HCT116 (cell line): Measurements from ENCODE around the gene AP1M1. TPM values are rescaled to one million over a fixed set of nuclear protein-coding genes. Genes with fewer than 3 reads are reported as not detected.

Source experiments
- ATAC-seq: fragments of 200-7000 bp; cut with Tn5 transposase; 2 replicates; pipeline ENCODE4 v1.9.1; 2020; ENCODE audit warnings: mild to moderate bottlenecking, moderate library complexity
- BruUV-seq: library from RNA; stranded (reverse); fragments of 400-500 nt; replicated peaks from 2 replicates; lab custom pipeline; 2021; lab: Mats Ljungman, UMichigan
- CTCF ChIA-PET: fragments of 300-600 bp; sonication (Branson Sonifier 250); formaldehyde crosslinking; loops from one replicate; lab custom pipeline; 2021; ENCODE audit warnings: antibody characterized with exemption; lab: Charles Lee
- POLR2A ChIA-PET: fragments of 300-600, 350-600 bp; sonication (Branson Sonifier 250); formaldehyde crosslinking; loops from one replicate; lab custom pipeline; 2021; ENCODE audit warnings: antibody characterized with exemption; lab: Charles Lee
- RAD21 ChIA-PET, 2 experiments: fragments of 300-600 bp; sonication (Branson Sonifier 250); formaldehyde crosslinking; loops; one replicate each; lab custom pipeline; 2023; ENCODE audit warnings: low total read pairs in 2 of 2; ENCODE audit not compliant: uncharacterized antibody in 2 of 2, unreplicated experiment in 2 of 2, low non-redundant PET in 1 of 2; lab: Charles Lee
- DNase-seq: peaks from one replicate; pipeline ENCODE4 v3.0.0-alpha.2; 2010; ENCODE audit warnings: low read depth, low spot score
- H2AFZ ChIP-seq: fragments of 200-600 bp; shearing (Covaris generic), sonication (generic); 2 replicates; pipeline ENCODE4 v1.6.1; 2017; ENCODE audit warnings: low read depth, mixed run types, mixed read lengths, antibody characterized with exemption, low read length; ENCODE audit not compliant: poor library complexity, severe bottlenecking
- H3K27ac ChIP-seq: 2 replicates; pipeline ENCODE4 v1.5.1; 2012; ENCODE audit warnings: low read depth, low read length
- H3K27me3 ChIP-seq: fragments of 200-600 bp; sonication (generic); 2 replicates; pipeline ENCODE4 v1.6.1; 2016; ENCODE audit warnings: mixed run types, low read length, mixed read lengths; ENCODE audit not compliant: insufficient read depth
- H3K36me3 ChIP-seq, 2 experiments: fragments of 200-500 bp in 1 of 2; fragments of 200-600 bp in 1 of 2; sonication (Bioruptor generic) in 1 of 2; sonication (generic) in 1 of 2; 2 replicates each; pipeline versions ENCODE4 v1.5.1 to v1.6.1; 2014 to 2016; ENCODE audit warnings: low read length in 2 of 2, inconsistent platforms in 1 of 2, mixed read lengths in 1 of 2, mixed run types in 1 of 2; ENCODE audit not compliant: insufficient read depth in 2 of 2, control insufficient read depth in 1 of 2
- H3K4me1 ChIP-seq, 2 experiments: fragments of 200-600 bp in 1 of 2; sonication (generic) in 1 of 2; 2 replicates each; pipeline versions ENCODE4 v1.5.1 to v1.6.1; 2012 to 2017; ENCODE audit warnings: low read length in 2 of 2, inconsistent platforms in 1 of 2, mild to moderate bottlenecking in 1 of 2, mixed read lengths in 1 of 2, mixed run types in 1 of 2, moderate library complexity in 1 of 2; ENCODE audit not compliant: insufficient read depth in 2 of 2, control insufficient read depth in 1 of 2
- H3K4me2 ChIP-seq: fragments of 200-600 bp; sonication (generic); 2 replicates; pipeline ENCODE4 v1.6.1; 2017; ENCODE audit warnings: mixed run types, low read length, mixed read lengths
- H3K4me3 ChIP-seq, 2 experiments: fragments of 200-600 bp in 1 of 2; sonication (generic) in 1 of 2; replicated peaks in 1 of 2; 2 replicates each; pipeline ENCODE4 v1.5.1; 2011 to 2016; ENCODE audit warnings: low read length in 2 of 2, control low read depth in 1 of 2, low read depth in 1 of 2, mild to moderate bottlenecking in 1 of 2, mixed read lengths in 1 of 2, mixed run types in 1 of 2
- H3K79me2 ChIP-seq: fragments of 200-600 bp; sonication (generic); 2 replicates; pipeline ENCODE4 v1.6.1; 2017; ENCODE audit warnings: mild to moderate bottlenecking, mixed run types, low read length, moderate library complexity, mixed read lengths; ENCODE audit not compliant: insufficient read depth
- H3K9ac ChIP-seq: fragments of 200-600 bp; sonication (generic); 2 replicates; pipeline ENCODE4 v1.6.1; 2016; ENCODE audit warnings: low read length, mixed read lengths
- H3K9me2 ChIP-seq: fragments of 200-600 bp; sonication (generic), shearing (Covaris generic); 2 replicates; pipeline ENCODE4 v1.6.1; 2017; ENCODE audit warnings: mixed run types, mild to moderate bottlenecking, moderate library complexity; ENCODE audit not compliant: insufficient read depth
- H3K9me3 ChIP-seq, 2 experiments: fragments of 200-500 bp in 1 of 2; fragments of 200-600 bp in 1 of 2; sonication (Bioruptor generic) in 1 of 2; sonication (generic) in 1 of 2; 2 replicates each; pipeline ENCODE4 v1.6.1; 2014 to 2017; ENCODE audit warnings: low read length in 2 of 2, mixed read lengths in 2 of 2, inconsistent platforms in 1 of 2, low read depth in 1 of 2, mild to moderate bottlenecking in 1 of 2, mixed run types in 1 of 2, moderate library complexity in 1 of 2; ENCODE audit not compliant: control insufficient read depth in 1 of 2, insufficient read depth in 1 of 2
- H4K20me1 ChIP-seq: fragments of 200-600 bp; sonication (generic), shearing (Covaris generic); 2 replicates; pipeline ENCODE4 v1.6.1; 2017; ENCODE audit warnings: mixed run types, mild to moderate bottlenecking, moderate library complexity; ENCODE audit not compliant: insufficient read depth
- CBX3 ChIP-seq: IDR thresholded peaks from 2 replicates; pipeline ENCODE4 v1.6.1; 2012; ENCODE audit warnings: low read depth
- CEBPB ChIP-seq: IDR thresholded peaks from 2 replicates; pipeline ENCODE4 v1.6.1; 2012; ENCODE audit warnings: low read depth
- EGR1 ChIP-seq: IDR thresholded peaks from 2 replicates; pipeline ENCODE4 v1.6.1; 2012; ENCODE audit warnings: low read depth
- ELF1 ChIP-seq: IDR thresholded peaks from 2 replicates; pipeline ENCODE4 v1.6.1; 2012; ENCODE audit warnings: low read depth, borderline replicate concordance
- EZH2phosphoT487 ChIP-seq: fragments of 200-600 bp; IDR thresholded peaks from 2 replicates; pipeline ENCODE4 v1.6.1; 2018; ENCODE audit warnings: antibody characterized with exemption, borderline replicate concordance
- POLR2A ChIP-seq: IDR thresholded peaks from 2 replicates; pipeline ENCODE4 v1.7.0; 2011; ENCODE audit warnings: borderline replicate concordance; ENCODE audit not compliant: insufficient read depth, insufficient read length; ENCODE audit errors: extremely low read depth
- RAD21 ChIP-seq: IDR thresholded peaks from 2 replicates; pipeline ENCODE4 v1.6.1; 2012; ENCODE audit warnings: low read depth, mild to moderate bottlenecking
- SIN3A ChIP-seq: IDR thresholded peaks from 2 replicates; pipeline ENCODE4 v1.6.1; 2012; ENCODE audit warnings: low read depth
- SP1 ChIP-seq: IDR thresholded peaks from 2 replicates; pipeline ENCODE4 v1.6.1; 2012; ENCODE audit warnings: low read depth
- SRF ChIP-seq: IDR thresholded peaks from 2 replicates; pipeline ENCODE4 v1.6.1; 2012; ENCODE audit warnings: low read depth
- TCF7L2 ChIP-seq: IDR thresholded peaks from 2 replicates; pipeline ENCODE4 v1.7.0; 2011; ENCODE audit warnings: borderline replicate concordance, inconsistent platforms; ENCODE audit not compliant: insufficient read depth, insufficient read length; ENCODE audit errors: extremely low read depth
- YY1 ChIP-seq: IDR thresholded peaks from 2 replicates; pipeline ENCODE4 v1.6.1; 2011; ENCODE audit warnings: low read length, low read depth, moderate library complexity, mild to moderate bottlenecking; ENCODE audit not compliant: insufficient replicate concordance; ENCODE audit errors: extremely low read depth
- ZFX ChIP-seq: fragments of 450-650 bp; IDR thresholded peaks from 2 replicates; pipeline ENCODE4 v1.6.1; 2017
- intact Hi-C: fragments of 100-400 bp; cut with micrococcal nuclease; formaldehyde crosslinking; loops from 2 replicates; pipeline ENCODE4 v1.10.0; 2022
- total RNA-seq: library from RNA; stranded (reverse); gene quantifications from one replicate; pipeline ENCODE4 v1.2.1, GENCODE V29; 2021; ENCODE audit not compliant: unreplicated experiment
- TF ChIP-seq, protein P1 (sequence below): IDR thresholded peaks from 2 replicates; pipeline ENCODE4 v1.6.1; 2012
- TF ChIP-seq, protein P2 (sequence below): IDR thresholded peaks from 2 replicates; pipeline ENCODE4 v1.6.1; 2012; ENCODE audit warnings: low read depth
- TF ChIP-seq, protein P3 (sequence below): IDR thresholded peaks from 2 replicates; pipeline ENCODE4 v1.6.1; 2011; ENCODE audit warnings: mild to moderate bottlenecking, low read length, moderate library complexity; ENCODE audit not compliant: insufficient replicate concordance; ENCODE audit errors: extremely low read depth

The AP1M1 gene
- total RNA-seq, 1 experiment from 2014 or later, result 50.0 TPM

DNA sequence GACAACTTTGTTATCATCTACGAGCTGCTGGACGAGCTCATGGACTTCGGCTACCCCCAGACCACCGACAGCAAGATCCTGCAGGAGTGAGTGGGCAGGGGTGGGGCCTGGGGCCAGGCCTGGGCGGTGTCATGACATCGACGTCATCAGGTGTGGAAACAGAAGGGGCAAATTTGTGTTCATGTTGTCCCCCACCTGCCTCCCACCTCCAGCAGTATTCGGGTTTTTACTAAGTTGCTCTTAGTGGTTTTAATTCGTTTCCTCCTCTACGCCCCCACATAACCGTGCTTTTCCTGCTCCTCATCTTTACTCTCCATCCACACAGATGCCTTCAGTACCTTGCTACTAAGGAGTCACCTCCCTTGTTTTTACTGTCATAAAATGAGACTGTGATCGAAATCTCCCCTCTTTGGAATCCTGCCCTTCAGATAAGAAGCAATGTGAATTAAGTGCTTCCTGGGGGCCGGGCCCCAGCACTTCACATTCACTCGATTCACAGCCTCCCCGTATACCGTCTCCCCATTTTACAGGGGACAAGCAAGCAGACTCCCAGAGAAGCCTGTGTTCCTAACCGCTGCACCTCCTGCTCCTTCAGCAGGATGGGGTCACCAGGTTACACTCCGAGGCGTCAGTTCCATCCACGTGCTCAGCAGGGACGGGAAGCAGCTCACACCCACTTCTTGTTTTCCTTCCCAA is 10.5 kb downstream of the AP1M1 start:
- no peak for ATAC-seq
- Histone ChIP-seq H3K27ac (no peak overlapping the region), H3K4me2 (no peak overlapping the region), H3K9ac (no peak overlapping the region), H2AFZ (no peak overlapping the region), H3K36me3 (peaks cover 4 to 19% of the 10 kb centered on the region in 2 experiments; a peak in 3 of 4 replicates), H3K4me1 (no peaks in the 10 kb centered on the region), H3K9me2 (no peaks in the 10 kb centered on the region), H3K79me2 (peaks cover 12% of the 10 kb centered on the region; the same call in 1 of the 2 replicates), H4K20me1 (no peaks in the 10 kb centered on the region), H3K9me3 (no peaks in the 10 kb centered on the region), H3K4me3 (no peak overlapping the region), H3K27me3 (no peaks in the 10 kb centered on the region)
- ChIA-PET CTCF (no interaction called here), RAD21 (no interaction called here), POLR2A (no interaction called here)
- TF ChIP-seq, protein P1, sequence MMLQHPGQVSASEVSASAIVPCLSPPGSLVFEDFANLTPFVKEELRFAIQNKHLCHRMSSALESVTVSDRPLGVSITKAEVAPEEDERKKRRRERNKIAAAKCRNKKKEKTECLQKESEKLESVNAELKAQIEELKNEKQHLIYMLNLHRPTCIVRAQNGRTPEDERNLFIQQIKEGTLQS, result no peak
- TF ChIP-seq YY1 (no peak), SP1 (no peak), SRF (no peak), SIN3A (no peak), EGR1 (no peak), ELF1 (no peak), ZFX (no peak), POLR2A (no peak), CEBPB (no peak), EZH2phosphoT487 (no peak), RAD21 (no peak), TCF7L2 (no peak), CBX3 (no peak)
- TF ChIP-seq, protein P2, sequence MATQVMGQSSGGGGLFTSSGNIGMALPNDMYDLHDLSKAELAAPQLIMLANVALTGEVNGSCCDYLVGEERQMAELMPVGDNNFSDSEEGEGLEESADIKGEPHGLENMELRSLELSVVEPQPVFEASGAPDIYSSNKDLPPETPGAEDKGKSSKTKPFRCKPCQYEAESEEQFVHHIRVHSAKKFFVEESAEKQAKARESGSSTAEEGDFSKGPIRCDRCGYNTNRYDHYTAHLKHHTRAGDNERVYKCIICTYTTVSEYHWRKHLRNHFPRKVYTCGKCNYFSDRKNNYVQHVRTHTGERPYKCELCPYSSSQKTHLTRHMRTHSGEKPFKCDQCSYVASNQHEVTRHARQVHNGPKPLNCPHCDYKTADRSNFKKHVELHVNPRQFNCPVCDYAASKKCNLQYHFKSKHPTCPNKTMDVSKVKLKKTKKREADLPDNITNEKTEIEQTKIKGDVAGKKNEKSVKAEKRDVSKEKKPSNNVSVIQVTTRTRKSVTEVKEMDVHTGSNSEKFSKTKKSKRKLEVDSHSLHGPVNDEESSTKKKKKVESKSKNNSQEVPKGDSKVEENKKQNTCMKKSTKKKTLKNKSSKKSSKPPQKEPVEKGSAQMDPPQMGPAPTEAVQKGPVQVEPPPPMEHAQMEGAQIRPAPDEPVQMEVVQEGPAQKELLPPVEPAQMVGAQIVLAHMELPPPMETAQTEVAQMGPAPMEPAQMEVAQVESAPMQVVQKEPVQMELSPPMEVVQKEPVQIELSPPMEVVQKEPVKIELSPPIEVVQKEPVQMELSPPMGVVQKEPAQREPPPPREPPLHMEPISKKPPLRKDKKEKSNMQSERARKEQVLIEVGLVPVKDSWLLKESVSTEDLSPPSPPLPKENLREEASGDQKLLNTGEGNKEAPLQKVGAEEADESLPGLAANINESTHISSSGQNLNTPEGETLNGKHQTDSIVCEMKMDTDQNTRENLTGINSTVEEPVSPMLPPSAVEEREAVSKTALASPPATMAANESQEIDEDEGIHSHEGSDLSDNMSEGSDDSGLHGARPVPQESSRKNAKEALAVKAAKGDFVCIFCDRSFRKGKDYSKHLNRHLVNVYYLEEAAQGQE, result no peak
- TF ChIP-seq, protein P3, sequence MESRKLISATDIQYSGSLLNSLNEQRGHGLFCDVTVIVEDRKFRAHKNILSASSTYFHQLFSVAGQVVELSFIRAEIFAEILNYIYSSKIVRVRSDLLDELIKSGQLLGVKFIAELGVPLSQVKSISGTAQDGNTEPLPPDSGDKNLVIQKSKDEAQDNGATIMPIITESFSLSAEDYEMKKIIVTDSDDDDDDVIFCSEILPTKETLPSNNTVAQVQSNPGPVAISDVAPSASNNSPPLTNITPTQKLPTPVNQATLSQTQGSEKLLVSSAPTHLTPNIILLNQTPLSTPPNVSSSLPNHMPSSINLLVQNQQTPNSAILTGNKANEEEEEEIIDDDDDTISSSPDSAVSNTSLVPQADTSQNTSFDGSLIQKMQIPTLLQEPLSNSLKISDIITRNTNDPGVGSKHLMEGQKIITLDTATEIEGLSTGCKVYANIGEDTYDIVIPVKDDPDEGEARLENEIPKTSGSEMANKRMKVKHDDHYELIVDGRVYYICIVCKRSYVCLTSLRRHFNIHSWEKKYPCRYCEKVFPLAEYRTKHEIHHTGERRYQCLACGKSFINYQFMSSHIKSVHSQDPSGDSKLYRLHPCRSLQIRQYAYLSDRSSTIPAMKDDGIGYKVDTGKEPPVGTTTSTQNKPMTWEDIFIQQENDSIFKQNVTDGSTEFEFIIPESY, result no peak
- BruUV-seq, result no TSS peak
- intact Hi-C loops, result no loop called here
- no peak for DNase-seq
